GM12875 (cell line): ENCODE measurements around the gene EXOC5.

Experiments used
- H3K4me3 ChIP-seq: one replicate; pipeline ENCODE4 v1.5.1; 2011; ENCODE audit warnings: low read depth, low read length, control low read depth
- CTCF ChIP-seq: IDR thresholded peaks from 2 replicates; pipeline ENCODE4 v1.5.1; 2011; ENCODE audit warnings: low read depth, mild to moderate bottlenecking, control low read depth, inconsistent platforms, low read length, moderate library complexity, borderline replicate concordance; ENCODE audit not compliant: insufficient read depth

Gene EXOC5

GRCh38 chr14:57199921-57200320, 68.8 kb downstream of the EXOC5 start:
- no peak overlapping the region for H3K4me3 ChIP-seq
- TF ChIP-seq CTCF: no peak

- H3K4me3 ChIP-seq: no peak overlapping the region
- no peak for TF ChIP-seq CTCF
Observed at GRCh38 chr14:57189070-57189469, 79.6 kb downstream of the EXOC5 start.

DNA sequence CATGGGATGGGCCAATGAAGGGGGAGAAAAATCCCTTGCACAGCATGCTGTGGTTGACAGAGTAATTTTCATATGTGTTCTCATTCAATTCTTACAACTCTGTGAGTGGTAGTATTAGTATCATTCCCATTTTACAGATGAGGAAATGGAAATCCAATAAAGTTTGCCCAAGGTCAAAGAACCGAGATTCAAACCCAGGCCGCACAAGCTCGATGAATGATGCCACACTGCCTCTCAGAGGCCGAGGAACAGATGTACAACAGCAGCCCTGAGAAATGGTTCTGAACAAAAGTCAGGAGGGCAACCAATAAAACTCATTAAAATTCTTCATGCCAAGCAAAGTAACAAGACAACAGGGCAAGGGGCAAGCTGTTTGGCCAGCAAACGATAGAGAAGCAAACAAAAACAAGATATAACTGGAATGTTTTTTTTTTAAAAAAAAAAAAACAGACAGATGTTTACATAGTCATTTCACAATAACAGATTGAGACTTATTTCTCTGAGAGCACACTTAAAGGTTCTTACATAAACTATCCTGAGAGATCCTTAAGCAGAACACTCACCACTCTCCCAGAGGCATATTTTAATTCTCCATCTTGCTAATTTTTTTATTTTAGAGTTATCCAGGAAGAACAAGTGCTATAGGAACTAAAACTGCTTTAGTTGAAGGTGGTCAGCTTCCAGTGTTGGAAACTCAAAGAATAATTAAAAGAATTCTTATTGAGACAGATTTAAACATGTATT, 85.8 kb downstream of the EXOC5 start:
- 0 out of 2 replicates have a peak, but pooled peaks have one; percentile 37 for TF ChIP-seq CTCF
- H3K4me3 ChIP-seq: no peak overlapping the region

GRCh38 chr14:57179273-57179672, 89.4 kb downstream of the EXOC5 start:
- H3K4me3 ChIP-seq: no peak overlapping the region
- no peak for TF ChIP-seq CTCF

GRCh38 chr14:57174466-57174865, 94.2 kb downstream of the EXOC5 start:
- no peak overlapping the region for H3K4me3 ChIP-seq
- no peak for TF ChIP-seq CTCF

DNA sequence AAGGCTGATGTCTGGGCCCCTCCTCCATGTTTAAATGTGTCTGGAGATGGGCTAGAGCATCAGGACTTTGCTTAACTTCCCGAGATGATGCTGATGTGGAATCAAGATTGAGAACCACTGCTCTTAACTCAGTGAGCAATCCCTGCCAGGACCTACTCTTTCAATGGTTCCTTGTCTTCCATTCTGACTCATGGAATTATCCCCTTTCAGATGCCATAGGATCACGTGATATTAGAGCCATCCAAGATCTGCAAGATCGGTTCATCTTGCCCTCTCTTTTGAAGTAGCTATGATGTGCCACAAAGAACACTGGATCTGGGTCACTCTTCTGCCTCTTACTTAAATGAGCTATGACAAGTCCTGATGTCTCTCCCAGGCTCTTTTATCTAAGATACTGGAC, 96.8 kb downstream of the EXOC5 start:
- TF ChIP-seq CTCF: no peak
- H3K4me3 ChIP-seq: no peak overlapping the region

- no peak for TF ChIP-seq CTCF
- no peak overlapping the region for H3K4me3 ChIP-seq
Observed at GRCh38 chr14:57171363-57171762, 97.3 kb downstream of the EXOC5 start.
